OCI-LY7 (cell line): ENCODE measurements around the gene RRP12.

Source experiments
- CTCF ChIP-seq: fragments of 200-600 bp; sonication (generic); conservative IDR thresholded peaks from 2 replicates; pipeline ENCODE4 v1.5.1; 2014; ENCODE audit warnings: mild to moderate bottlenecking, antibody characterized with exemption, low read length, moderate library complexity, mixed read lengths
- EZH2phosphoT487 ChIP-seq: fragments of 200-600 bp; sonication (generic); IDR thresholded peaks from 2 replicates; pipeline ENCODE4 v1.6.1; 2018; ENCODE audit warnings: low read depth, borderline replicate concordance, mild to moderate bottlenecking, mixed run types, antibody characterized with exemption, low read length, moderate library complexity, mixed read lengths

- TF ChIP-seq CTCF (peak; percentile 47), EZH2phosphoT487 (no peak)
Measured at GRCh38 chr10:97355571-97355975, 45.6 kb downstream of the RRP12 start.
